ENCODE measurements around the gene RRP15. TPM values are rescaled to one million over a fixed set of nuclear protein-coding genes. Genes with fewer than 3 reads are reported as not detected.

RRP15 gene
- polyA plus RNA-seq, 2 donors = 1.6 to 5.3 TPM

GRCh38 chr1:218345673-218346390 lies 60.7 kb downstream of the RRP15 start:
- H3K4me1 ChIP-seq (ENCODE audit: control insufficient read depth in 2 of 2, insufficient read depth in 2 of 2, low read length in 1 of 2) = peaks cover 4 to 6% of the 10 kb centered on the region in 2 donors
- 0 to 1% methylated on average over 44 to 64 of the region's 64 CpGs for WGBS, 2 donors
- H3K36me3 ChIP-seq (ENCODE audit: control insufficient read depth in 2 of 2, insufficient read depth in 2 of 2, low read length in 1 of 2) = no peaks in the 10 kb centered on the region
- peak overlapping the region; percentile 53 to 65 for H3K4me3 ChIP-seq (ENCODE audit: low read depth in 1 of 2, low read length in 2 of 2)
- no peaks in the 10 kb centered on the region for H3K9me3 ChIP-seq (ENCODE audit: control insufficient read depth in 2 of 2, insufficient read depth in 1 of 2, low read depth in 1 of 2, low read length in 1 of 2)
- no peaks in the 10 kb centered on the region for H3K27me3 ChIP-seq (ENCODE audit: control insufficient read depth in 1 of 2, insufficient read depth in 2 of 2, low read length in 2 of 2)
- H3K27ac ChIP-seq (ENCODE audit: low read depth in 2 of 2, low read length in 1 of 2) = peak overlapping the region; percentile 36 to 79

GRCh38 chr1:218346391-218347204 lies 61.5 kb downstream of the RRP15 start:
- WGBS, 2 donors = 1% methylated on average over 39 of the region's 39 CpGs
- Histone ChIP-seq H3K4me1 (ENCODE audit: control insufficient read depth in 2 of 2, insufficient read depth in 2 of 2, low read length in 1 of 2) (peaks cover 4 to 6% of the 10 kb centered on the region in 2 donors), H3K36me3 (ENCODE audit: control insufficient read depth in 2 of 2, insufficient read depth in 2 of 2, low read length in 1 of 2) (no peaks in the 10 kb centered on the region), H3K27me3 (ENCODE audit: control insufficient read depth in 1 of 2, insufficient read depth in 2 of 2, low read length in 2 of 2) (no peaks in the 10 kb centered on the region), H3K27ac (ENCODE audit: low read depth in 2 of 2, low read length in 1 of 2) (peak overlapping the region; percentile 78 to 85), H3K9me3 (ENCODE audit: control insufficient read depth in 2 of 2, insufficient read depth in 1 of 2, low read depth in 1 of 2, low read length in 1 of 2) (no peaks in the 10 kb centered on the region), H3K4me3 (ENCODE audit: low read depth in 1 of 2, low read length in 2 of 2) (peak overlapping the region; percentile 53 to 65)

GRCh38 chr1:218347336-218347722 lies 62.2 kb downstream of the RRP15 start:
- no peaks in the 10 kb centered on the region for H3K36me3 ChIP-seq (ENCODE audit: control insufficient read depth in 2 of 2, insufficient read depth in 2 of 2, low read length in 1 of 2)
- peak overlapping the region; percentile 78 to 85 for H3K27ac ChIP-seq (ENCODE audit: low read depth in 2 of 2, low read length in 1 of 2)
- H3K4me3 ChIP-seq (ENCODE audit: low read depth in 1 of 2, low read length in 2 of 2) = peak overlapping the region; percentile 45 to 53
- WGBS, 2 donors = 1 to 3% methylated on average over 14 of the region's 14 CpGs
- no peaks in the 10 kb centered on the region for H3K27me3 ChIP-seq (ENCODE audit: control insufficient read depth in 1 of 2, insufficient read depth in 2 of 2, low read length in 2 of 2)
- H3K4me1 ChIP-seq (ENCODE audit: control insufficient read depth in 2 of 2, insufficient read depth in 2 of 2, low read length in 1 of 2) = peaks cover 4 to 6% of the 10 kb centered on the region in 2 donors
- no peaks in the 10 kb centered on the region for H3K9me3 ChIP-seq (ENCODE audit: control insufficient read depth in 2 of 2, insufficient read depth in 1 of 2, low read depth in 1 of 2, low read length in 1 of 2)

- Histone ChIP-seq H3K36me3 (ENCODE audit: control insufficient read depth in 2 of 2, insufficient read depth in 2 of 2, low read length in 1 of 2) (no peaks in the 10 kb centered on the region), H3K4me3 (ENCODE audit: low read depth in 1 of 2, low read length in 2 of 2) (peak overlapping the region in 1 of 2 donors; percentile 53), H3K9me3 (ENCODE audit: control insufficient read depth in 2 of 2, insufficient read depth in 1 of 2, low read depth in 1 of 2, low read length in 1 of 2) (no peaks in the 10 kb centered on the region), H3K27me3 (ENCODE audit: control insufficient read depth in 1 of 2, insufficient read depth in 2 of 2, low read length in 2 of 2) (no peaks in the 10 kb centered on the region), H3K4me1 (ENCODE audit: control insufficient read depth in 2 of 2, insufficient read depth in 2 of 2, low read length in 1 of 2) (peaks cover 4 to 6% of the 10 kb centered on the region in 2 donors), H3K27ac (ENCODE audit: low read depth in 2 of 2, low read length in 1 of 2) (peak overlapping the region in 1 of 2 donors; percentile 78)
- 9 to 10% methylated on average over 9 of the region's 9 CpGs for WGBS, 2 donors
Observed at GRCh38 chr1:218347723-218348627, 62.9 kb downstream of the RRP15 start.

- Histone ChIP-seq H3K27ac (ENCODE audit: low read depth in 2 of 2, low read length in 1 of 2) (peak overlapping the region in 1 of 2 donors; percentile 30), H3K9me3 (ENCODE audit: control insufficient read depth in 2 of 2, insufficient read depth in 1 of 2, low read depth in 1 of 2, low read length in 1 of 2) (no peaks in the 10 kb centered on the region), H3K36me3 (ENCODE audit: control insufficient read depth in 2 of 2, insufficient read depth in 2 of 2, low read length in 1 of 2) (no peaks in the 10 kb centered on the region), H3K4me3 (ENCODE audit: low read depth in 1 of 2, low read length in 2 of 2) (peak overlapping the region in 1 of 2 donors; percentile 53), H3K4me1 (ENCODE audit: control insufficient read depth in 2 of 2, insufficient read depth in 2 of 2, low read length in 1 of 2) (peaks cover 4 to 6% of the 10 kb centered on the region in 2 donors), H3K27me3 (ENCODE audit: control insufficient read depth in 1 of 2, insufficient read depth in 2 of 2, low read length in 2 of 2) (no peaks in the 10 kb centered on the region)
- 22 to 32% methylated on average over 3 of the region's 3 CpGs for WGBS, 2 donors
Observed at GRCh38 chr1:218348628-218349071, 63.6 kb downstream of the RRP15 start.

GRCh38 chr1:218349348-218350034 lies 64.4 kb downstream of the RRP15 start:
- Histone ChIP-seq H3K36me3 (ENCODE audit: control insufficient read depth in 2 of 2, insufficient read depth in 2 of 2, low read length in 1 of 2) (no peaks in the 10 kb centered on the region), H3K9me3 (ENCODE audit: control insufficient read depth in 2 of 2, insufficient read depth in 1 of 2, low read depth in 1 of 2, low read length in 1 of 2) (no peaks in the 10 kb centered on the region), H3K27me3 (ENCODE audit: control insufficient read depth in 1 of 2, insufficient read depth in 2 of 2, low read length in 2 of 2) (no peaks in the 10 kb centered on the region), H3K4me3 (ENCODE audit: low read depth in 1 of 2, low read length in 2 of 2) (no peak overlapping the region), H3K27ac (ENCODE audit: low read depth in 2 of 2, low read length in 1 of 2) (no peak overlapping the region), H3K4me1 (ENCODE audit: control insufficient read depth in 2 of 2, insufficient read depth in 2 of 2, low read length in 1 of 2) (peaks cover 4 to 6% of the 10 kb centered on the region in 2 donors)
- 55 to 64% methylated on average over 5 of the region's 5 CpGs for WGBS, 2 donors

GRCh38 chr1:218350035-218350525 lies 65.0 kb downstream of the RRP15 start:
- no peak overlapping the region for H3K4me3 ChIP-seq (ENCODE audit: low read depth in 1 of 2, low read length in 2 of 2)

GRCh38 chr1:218350801-218351266 lies 65.7 kb downstream of the RRP15 start:
- Histone ChIP-seq H3K4me1 (ENCODE audit: control insufficient read depth in 2 of 2, insufficient read depth in 2 of 2, low read length in 1 of 2) (peaks cover 0 to 2% of the 10 kb centered on the region in 2 donors), H3K27ac (ENCODE audit: low read depth in 2 of 2, low read length in 1 of 2) (no peak overlapping the region), H3K4me3 (ENCODE audit: low read depth in 1 of 2, low read length in 2 of 2) (no peak overlapping the region), H3K9me3 (ENCODE audit: control insufficient read depth in 2 of 2, insufficient read depth in 1 of 2, low read depth in 1 of 2, low read length in 1 of 2) (no peaks in the 10 kb centered on the region), H3K36me3 (ENCODE audit: control insufficient read depth in 2 of 2, insufficient read depth in 2 of 2, low read length in 1 of 2) (no peaks in the 10 kb centered on the region), H3K27me3 (ENCODE audit: control insufficient read depth in 1 of 2, insufficient read depth in 2 of 2, low read length in 2 of 2) (no peaks in the 10 kb centered on the region)
- WGBS, 2 donors = 41 to 48% methylated on average over 2 of the region's 2 CpGs

More at GRCh38 chr1:218350035-218350525, 65.0 kb downstream of the RRP15 start:
- H3K27ac ChIP-seq (ENCODE audit: low read depth in 2 of 2, low read length in 1 of 2) = no peak overlapping the region
- no peaks in the 10 kb centered on the region for H3K27me3 ChIP-seq (ENCODE audit: control insufficient read depth in 1 of 2, insufficient read depth in 2 of 2, low read length in 2 of 2)
- no peaks in the 10 kb centered on the region for H3K9me3 ChIP-seq (ENCODE audit: control insufficient read depth in 2 of 2, insufficient read depth in 1 of 2, low read depth in 1 of 2, low read length in 1 of 2)
- 47 to 48% methylated on average over 7 of the region's 7 CpGs for WGBS, 2 donors
- no peaks in the 10 kb centered on the region for H3K36me3 ChIP-seq (ENCODE audit: control insufficient read depth in 2 of 2, insufficient read depth in 2 of 2, low read length in 1 of 2)
- peaks cover 4 to 6% of the 10 kb centered on the region in 2 donors for H3K4me1 ChIP-seq (ENCODE audit: control insufficient read depth in 2 of 2, insufficient read depth in 2 of 2, low read length in 1 of 2)
